Heart left ventricle (tissue), 16 donors: ENCODE results near the gene GALNT18. TPM values are rescaled to one million over a fixed set of nuclear protein-coding genes. Genes with fewer than 3 reads are reported as not detected.

Experiments used
- ATAC-seq, 4 donors: fragments of 200-7000 bp; cut with Tn5 transposase; one replicate each; pipeline ENCODE4 v1.9.1; 2020 to 2022; ENCODE audit warnings: moderate library complexity in 4 of 4, mild to moderate bottlenecking in 3 of 4, moderate number of reproducible peaks in 1 of 4
- DNase-seq, 5 donors: peaks; one replicate each; pipeline ENCODE4 v3.0.0-alpha.2; 2020
- H3K27ac ChIP-seq, 12 donors: fragments of 200-600 bp; sonication (generic) in 4 of 12; one replicate each; pipeline versions ENCODE4 v1.5.0 to v1.8.0; 2016 to 2022; ENCODE audit warnings: mild to moderate bottlenecking in 2 of 12
- H3K27me3 ChIP-seq, 9 donors: fragments of 200-600 bp; sonication (generic) in 2 of 9; one replicate each; pipeline versions ENCODE4 v1.5.1 to v1.8.0; 2016 to 2022; ENCODE audit warnings: mild to moderate bottlenecking in 3 of 9
- H3K36me3 ChIP-seq, 9 donors: fragments of 200-600 bp; sonication (generic) in 2 of 9; one replicate each; pipeline versions ENCODE4 v1.5.0 to v1.8.0; 2018 to 2022; ENCODE audit warnings: mild to moderate bottlenecking in 2 of 9
- H3K4me1 ChIP-seq, 12 donors: fragments of 200-600 bp; sonication (generic) in 4 of 12; one replicate each; pipeline versions ENCODE4 v1.5.0 to v1.8.0; 2016 to 2022; ENCODE audit warnings: mild to moderate bottlenecking in 3 of 12
- H3K4me3 ChIP-seq, 12 donors: fragments of 200-600 bp; sonication (generic) in 4 of 12; one replicate each; pipeline versions ENCODE4 v1.5.0 to v1.8.0; 2017 to 2022; ENCODE audit warnings: mild to moderate bottlenecking in 9 of 12, moderate library complexity in 4 of 12
- H3K9me3 ChIP-seq, 12 donors: fragments of 200-600 bp; sonication (generic) in 4 of 12; one replicate each; pipeline versions ENCODE4 v1.5.0 to v1.8.0; 2016 to 2022; ENCODE audit warnings: mild to moderate bottlenecking in 1 of 12
- CTCF ChIP-seq, 12 donors: fragments of 200-600 bp; sonication (generic) in 4 of 12; IDR thresholded peaks; one replicate each; pipeline versions ENCODE4 v1.5.0 to v1.8.0; 2018 to 2022; ENCODE audit warnings: antibody characterized with exemption in 12 of 12, mild to moderate bottlenecking in 5 of 12
- POLR2A ChIP-seq, 2 donors: fragments of 450-650 bp; IDR thresholded peaks; one replicate each; pipeline ENCODE4 v1.6.1; 2017; ENCODE audit warnings: antibody characterized with exemption in 2 of 2, mild to moderate bottlenecking in 2 of 2, moderate library complexity in 2 of 2
- WGBS, 4 donors: extraction: QIAGEN DNeasy Blood & Tissue Kit in 2 of 4; methylation state at CpG; one replicate each; pipeline versions ENCODE4 v1.1.5 to v1.1.7; 2013 to 2018; 5-methylcytosine and 5-hydroxymethylcytosine counted together
- intact Hi-C, 10 donors: fragments of 100-400 bp; cut with DNase I; formaldehyde crosslinking; loops; one replicate each; pipeline versions ENCODE4 v1.11.1 to v1.14.2; 2022
- polyA plus RNA-seq, 2 donors: library from polyadenylated mRNA; stranded (reverse); fragments of 200-250 nt; gene quantifications; one replicate each; pipeline ENCODE4 v1.2.3, GENCODE V29; 2013
- total RNA-seq, 9 donors: library from RNA; depleted of rRNA in 2 of 9; stranded (reverse); fragments of >200 nt in 2 of 9; fragmentation: NEBNext Ultra II Directional in 3 of 9; extraction: Animal tissue kit (Norgen Biotek cat#: 25700) in 3 of 9; gene quantifications; one replicate each; pipeline versions ENCODE4 v1.1.0 to v1.2.4, GENCODE V29; 2016 to 2023
- donor health status: ischemic (EF 13 %, LVEDD 7.1; RV severe dilation, severe dysfunction).
- donor health status: healthy with polysubstance abuse.
- donor health status: DM: no; HTN: yes; CAD: no.
- donor health status: DM: no; HTN: no; CAD: no.
- donor health status: ischemic (EF 25% LVEDD 6.9; RV normal size, moderate dysfunction).
- donor health status: ischemic (EF 25% LVEDD 5.7; RV mildly dilated, moderate dysfunction).
- donor health status: healthy.
- donor health status: DM: yes; HTN: yes; CAD: no.
- donor health status: ischemic (EF 35%, LVEDD 5.7; RV mildly dilated, moderate dysfunction).
- donor health status: nonischemic (EF 11% LVEDD 7.7; RV severe dilation, severe dysfunction).
- donor health status: DM: yes; HTN: yes; CAD: no.
- donor health status: PGD.
- donor health status: ischemic (EF 29% LVEDD 5.4; RV normal size, mild dysfunction).
- donor health status: nonischemic (EF 23%, LVEDD 6.1; RV moderate dilation, normal function).

GALNT18 gene
- total and polyA plus RNA-seq, 11 donors: 9.0 to 31.8 (median 17.3) TPM

GRCh38 chr11:11604370-11604990 is 17.3 kb downstream of the GALNT18 start:
- Histone ChIP-seq H3K27ac (no peak overlapping the region), H3K9me3 (peaks cover 0 to 7% (median 0%) of the 10 kb centered on the region in 12 donors), H3K36me3 (no peaks in the 10 kb centered on the region), H3K4me1 (peaks cover 0 to 22% (median 10%) of the 10 kb centered on the region in 12 donors), H3K4me3 (no peak overlapping the region), H3K27me3 (no peaks in the 10 kb centered on the region)
- no peak for TF ChIP-seq POLR2A (IDR thresholded peaks at IDR 0.05)
- no peak for TF ChIP-seq CTCF (IDR thresholded peaks at IDR 0.05)
- intact Hi-C loops: no loop called here
- WGBS, 4 donors: 83 to 93% (median 90%) methylated on average over 7 of the region's 7 CpGs
- ATAC-seq (no peak), DNase-seq (no peak)

- TF ChIP-seq CTCF (IDR thresholded peaks at IDR 0.05): no peak
- no peak for TF ChIP-seq POLR2A (IDR thresholded peaks at IDR 0.05)
- no peak overlapping the region for H3K27ac ChIP-seq
- no peaks in the 10 kb centered on the region for H3K27me3 ChIP-seq
- intact Hi-C loops: no loop called here
- H3K4me3 ChIP-seq: no peak overlapping the region
- H3K36me3 ChIP-seq: no peaks in the 10 kb centered on the region
- DNase-seq: no peak
- peaks cover 0 to 4% (median 0%) of the 10 kb centered on the region in 12 donors for H3K4me1 ChIP-seq
- ATAC-seq: no peak
- peaks cover 0 to 7% (median 0%) of the 10 kb centered on the region in 12 donors for H3K9me3 ChIP-seq
These were observed 19.8 kb downstream of the GALNT18 start for GRCh38 chr11:11602011-11602410.

- no peaks in the 10 kb centered on the region for H3K27me3 ChIP-seq
- H3K4me3 ChIP-seq: no peak overlapping the region
- TF ChIP-seq CTCF (IDR thresholded peaks at IDR 0.05) (no peak), POLR2A (IDR thresholded peaks at IDR 0.05) (no peak)
- intact Hi-C loops: no loop called here
- no peak overlapping the region for H3K27ac ChIP-seq
- peaks cover 0 to 4% (median 0%) of the 10 kb centered on the region in 12 donors for H3K4me1 ChIP-seq
- H3K9me3 ChIP-seq: peaks cover 0 to 7% (median 0%) of the 10 kb centered on the region in 12 donors
- DNase-seq (no peak), ATAC-seq (no peak)
- H3K36me3 ChIP-seq: no peaks in the 10 kb centered on the region
These were observed 21.5 kb downstream of the GALNT18 start for GRCh38 chr11:11600288-11600687.

- 90 to 98% (median 95%) methylated on average over 1 of the region's 1 CpG for WGBS, 4 donors
- TF ChIP-seq CTCF (IDR thresholded peaks at IDR 0.05): no peak
- no peak for TF ChIP-seq POLR2A (IDR thresholded peaks at IDR 0.05)
- intact Hi-C loops: no loop called here
These were observed 23.6 kb downstream of the GALNT18 start for GRCh38 chr11:11598243-11598642.

More at GRCh38 chr11:11598243-11598642, 23.6 kb downstream of the GALNT18 start:
- Histone ChIP-seq H3K36me3 (no peaks in the 10 kb centered on the region), H3K4me1 (no peaks in the 10 kb centered on the region), H3K4me3 (no peak overlapping the region), H3K27ac (no peak overlapping the region), H3K27me3 (no peaks in the 10 kb centered on the region), H3K9me3 (peaks cover 0 to 7% (median 0%) of the 10 kb centered on the region in 12 donors)
- ATAC-seq (no peak), DNase-seq (no peak)
